Measurements from ENCODE around the gene ADAMTS12. TPM values are rescaled to one million over a fixed set of nuclear protein-coding genes. Genes with fewer than 3 reads are reported as not detected.
A peak's percentile ranks its signal among the peaks of the same experiment; 100 is the strongest.

Gene ADAMTS12
- total and polyA plus RNA-seq, 10 of the 15 experiments (the other 5 are each of a cell fraction or from before 2014, with no cell fraction given): 0.11 to 35.8 (median 20.7) TPM

DNA sequence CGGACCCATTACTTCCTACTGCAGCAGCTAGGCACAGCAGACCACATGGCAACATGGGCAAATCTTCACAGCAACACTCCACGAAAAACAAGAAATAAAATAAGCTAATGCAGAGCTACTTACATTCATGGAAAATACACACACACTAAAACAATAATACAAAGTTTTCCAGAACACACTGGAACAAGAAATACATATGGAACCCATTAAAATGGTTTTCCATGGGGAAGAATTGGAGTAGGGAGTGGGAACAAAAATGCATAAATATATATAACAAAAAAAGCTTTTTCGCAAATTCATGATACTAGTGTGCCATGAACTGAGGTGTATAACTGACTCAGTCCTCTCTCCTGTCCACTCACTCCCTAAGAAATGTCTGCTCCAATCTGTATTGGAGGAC is 8.3 kb downstream of the ADAMTS12 start:
- FAIRE-seq (no peak), ATAC-seq (no peak), DNase-seq (ENCODE audit: low read depth, low spot score) (no peak)
- Histone ChIP-seq H3K79me2 (ENCODE audit: control insufficient read depth, insufficient read depth, low read length) (peaks cover 8% of the 10 kb centered on the region), H3K4me3 (no peak overlapping the region), H3K9ac (ENCODE audit: control insufficient read depth, insufficient read depth, low read length) (no peak overlapping the region), H3K36me3 (ENCODE audit: control insufficient read depth in 2 of 2, insufficient read depth in 2 of 2, low read length in 1 of 2) (no peaks in the 10 kb centered on the region), H4K20me1 (ENCODE audit: control insufficient read depth, insufficient read depth) (no peaks in the 10 kb centered on the region), H3K27me3 (replicated peaks in 1 of 2; ENCODE audit: control insufficient read depth in 2 of 2, insufficient read depth in 2 of 2, low read length in 1 of 2) (no peaks in the 10 kb centered on the region), H3K27ac (ENCODE audit: control insufficient read depth, insufficient read depth) (no peak overlapping the region), H3K4me2 (ENCODE audit: control insufficient read depth, insufficient read depth) (peak overlapping the region; percentile 31; the same call in 1 of the 2 replicates), H2AFZ (ENCODE audit: control insufficient read depth, low read depth, low read length) (no peak overlapping the region), H3K4me1 (ENCODE audit: control insufficient read depth, insufficient read depth, low read length) (no peaks in the 10 kb centered on the region), H3K9me3 (replicated peaks; ENCODE audit: control insufficient read depth, insufficient read depth, low read length) (no peaks in the 10 kb centered on the region)
- no peak for TF ChIP-seq FOXM1 (IDR thresholded peaks at IDR 0.05; ENCODE audit: low read depth, low read length)
- TF ChIP-seq ATF7 (IDR thresholded peaks at IDR 0.05; ENCODE audit: low read depth): no peak
- TF ChIP-seq ZNF384 (IDR thresholded peaks at IDR 0.05; ENCODE audit: borderline replicate concordance, low read depth, low read length): no peak
- TF ChIP-seq IKZF1 (conservative IDR thresholded peaks at IDR 0.05): no peak
- TF ChIP-seq, protein P1, sequence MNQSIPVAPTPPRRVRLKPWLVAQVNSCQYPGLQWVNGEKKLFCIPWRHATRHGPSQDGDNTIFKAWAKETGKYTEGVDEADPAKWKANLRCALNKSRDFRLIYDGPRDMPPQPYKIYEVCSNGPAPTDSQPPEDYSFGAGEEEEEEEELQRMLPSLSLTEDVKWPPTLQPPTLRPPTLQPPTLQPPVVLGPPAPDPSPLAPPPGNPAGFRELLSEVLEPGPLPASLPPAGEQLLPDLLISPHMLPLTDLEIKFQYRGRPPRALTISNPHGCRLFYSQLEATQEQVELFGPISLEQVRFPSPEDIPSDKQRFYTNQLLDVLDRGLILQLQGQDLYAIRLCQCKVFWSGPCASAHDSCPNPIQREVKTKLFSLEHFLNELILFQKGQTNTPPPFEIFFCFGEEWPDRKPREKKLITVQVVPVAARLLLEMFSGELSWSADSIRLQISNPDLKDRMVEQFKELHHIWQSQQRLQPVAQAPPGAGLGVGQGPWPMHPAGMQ (IDR thresholded peaks at IDR 0.05; ENCODE audit: borderline replicate concordance): no peak
- TF ChIP-seq CREB1 (IDR thresholded peaks at IDR 0.05; ENCODE audit: low read depth): no peak
- TF ChIP-seq MEF2A (IDR thresholded peaks at IDR 0.05; ENCODE audit: insufficient read depth, low read depth, low read length): no peak
- CTCF ChIA-PET: interaction anchor here (0.6 to 1.4 kb wide), 2 partner anchors 33 to 86 kb away, joined by 3 read pairs; no protein-coding TSS in a partner anchor
- intact Hi-C loops (cut with micrococcal nuclease; ENCODE audit: unreplicated experiment) (no loop called here), in situ Hi-C loops (cut with MboI) (no loop called here)
- BruUV-seq (replicated peaks): no TSS peak
- SMC1A ChIA-PET (ENCODE audit: uncharacterized antibody, unreplicated experiment): interaction anchor here (0.9 to 1.4 kb wide), 3 partner anchors 26 to 354 kb away, joined by 3 to 4 read pairs (median 3); no protein-coding TSS in a partner anchor
- WGBS (ENCODE audit: insufficient coverage, insufficient replicate concordance, low lambda C conversion rate, missing lambda C conversion rate): 53% methylated on average over 3 of the region's 3 CpGs
- POLR2A ChIA-PET: no interaction called here
- RAD21 ChIA-PET (ENCODE audit: unreplicated experiment): no interaction called here

GRCh38 chr5:33880319-33880718 is 11.5 kb downstream of the ADAMTS12 start:
- no peaks in the 10 kb centered on the region for H3K27me3 ChIP-seq (replicated peaks in 1 of 2; ENCODE audit: control insufficient read depth in 2 of 2, insufficient read depth in 2 of 2, low read length in 1 of 2)
- H3K4me2 ChIP-seq (ENCODE audit: control insufficient read depth, insufficient read depth): no peak overlapping the region
- 69% methylated on average over 3 of the region's 3 CpGs for WGBS (ENCODE audit: insufficient coverage, insufficient replicate concordance, low lambda C conversion rate, missing lambda C conversion rate)
- no peaks in the 10 kb centered on the region for H3K36me3 ChIP-seq (ENCODE audit: control insufficient read depth in 2 of 2, insufficient read depth in 2 of 2, low read length in 1 of 2)
- H3K9ac ChIP-seq (ENCODE audit: control insufficient read depth, insufficient read depth, low read length): no peak overlapping the region
- intact Hi-C loops (cut with micrococcal nuclease; ENCODE audit: unreplicated experiment): no loop called here
- ChIA-PET SMC1A (ENCODE audit: uncharacterized antibody, unreplicated experiment) (no interaction called here), CTCF (no interaction called here), POLR2A (no interaction called here), RAD21 (ENCODE audit: unreplicated experiment) (no interaction called here)
- no peaks in the 10 kb centered on the region for H3K4me1 ChIP-seq (ENCODE audit: control insufficient read depth, insufficient read depth, low read length)
- ATAC-seq: no peak
- in situ Hi-C loops (cut with MboI): no loop called here
- TF ChIP-seq ZBTB40 (IDR thresholded peaks at IDR 0.05; ENCODE audit: borderline replicate concordance): peak; percentile 68
- TF ChIP-seq MEF2A (IDR thresholded peaks at IDR 0.05; ENCODE audit: insufficient read depth, low read depth, low read length): no peak
- no peaks in the 10 kb centered on the region; the same call in 1 of the 3 replicates for H3K9me3 ChIP-seq (replicated peaks; ENCODE audit: control insufficient read depth, insufficient read depth, low read length)
- no peak for DNase-seq (ENCODE audit: low read depth, low spot score)
- H3K4me3 ChIP-seq: no peak overlapping the region
- H2AFZ ChIP-seq (ENCODE audit: control insufficient read depth, low read depth, low read length): no peak overlapping the region
- H3K79me2 ChIP-seq (ENCODE audit: control insufficient read depth, insufficient read depth, low read length): peaks cover 6% of the 10 kb centered on the region
- no TSS peak for BruUV-seq (replicated peaks)
- H4K20me1 ChIP-seq (ENCODE audit: control insufficient read depth, insufficient read depth): no peaks in the 10 kb centered on the region
- FAIRE-seq: no peak
- H3K27ac ChIP-seq (ENCODE audit: control insufficient read depth, insufficient read depth): no peak overlapping the region
